MM.1S (cell line): ENCODE measurements around the gene RTF1.

ENCODE experiments used
- DNase-seq: peaks from one replicate; pipeline ENCODE4 v3.0.0-alpha.2; 2015
- H2AFZ ChIP-seq: fragments of 300-600 bp; sonication (generic); 2 replicates; pipeline ENCODE4 v1.6.0; 2016; ENCODE audit warnings: antibody characterized with exemption, low read length
- H3F3A ChIP-seq: fragments of 300-600 bp; sonication (generic); 2 replicates; pipeline ENCODE4 v1.6.1; 2016; ENCODE audit warnings: mild to moderate bottlenecking, antibody characterized with exemption, low read length, moderate library complexity, mixed read lengths; ENCODE audit not compliant: insufficient read depth
- H3K27ac ChIP-seq: fragments of 300-600 bp; sonication (generic); 2 replicates; pipeline ENCODE4 v1.5.1; 2016; ENCODE audit warnings: mild to moderate bottlenecking, low read length
- H3K27me3 ChIP-seq: fragments of 300-600 bp; sonication (generic); replicated peaks from 2 replicates; pipeline ENCODE4 v1.6.0; 2016; ENCODE audit warnings: low read length; ENCODE audit not compliant: insufficient read depth
- H3K36me3 ChIP-seq: fragments of 300-600 bp; sonication (generic); replicated peaks from 2 replicates; pipeline ENCODE4 v1.6.1; 2016; ENCODE audit warnings: mild to moderate bottlenecking, low read length, mixed read lengths; ENCODE audit not compliant: insufficient read depth
- H3K4me1 ChIP-seq: fragments of 300-600 bp; sonication (generic); 2 replicates; pipeline ENCODE4 v1.6.1; 2016; ENCODE audit warnings: low read length, mixed read lengths
- H3K4me2 ChIP-seq: fragments of 300-600 bp; sonication (generic); 2 replicates; pipeline ENCODE4 v1.6.0; 2016; ENCODE audit warnings: low read depth, low read length
- H3K4me3 ChIP-seq: fragments of 300-600 bp; sonication (generic); 2 replicates; pipeline ENCODE4 v1.5.1; 2016; ENCODE audit warnings: low read length, mixed read lengths
- H3K79me2 ChIP-seq: fragments of 300-600 bp; sonication (generic); 2 replicates; pipeline ENCODE4 v1.6.1; 2016; ENCODE audit warnings: mixed run types, low read length, mixed read lengths
- H3K9ac ChIP-seq: fragments of 300-600 bp; sonication (generic); 2 replicates; pipeline ENCODE4 v1.6.1; 2016; ENCODE audit warnings: low read length, mixed read lengths
- H3K9me2 ChIP-seq: fragments of 300-600 bp; sonication (generic); replicated peaks from 2 replicates; pipeline ENCODE4 v1.6.1; 2016; ENCODE audit warnings: mild to moderate bottlenecking, low read length, mixed read lengths; ENCODE audit not compliant: insufficient read depth
- H3K9me3 ChIP-seq: fragments of 300-600 bp; sonication (generic); replicated peaks from 2 replicates; pipeline ENCODE4 v1.6.1; 2016; ENCODE audit warnings: mild to moderate bottlenecking, low read length, mixed read lengths; ENCODE audit not compliant: insufficient read depth
- H4K20me1 ChIP-seq: fragments of 300-600 bp; sonication (generic); 2 replicates; pipeline ENCODE4 v1.6.1; 2016; ENCODE audit warnings: mild to moderate bottlenecking, low read length, moderate library complexity, mixed read lengths; ENCODE audit not compliant: insufficient read depth
- EZH2 ChIP-seq: fragments of 300-600 bp; sonication (generic); optimal IDR thresholded peaks from 2 replicates; pipeline ENCODE3; 2017; ENCODE audit warnings: low read depth, mild to moderate bottlenecking, antibody characterized with exemption, low read length, mixed read lengths
- EZH2phosphoT487 ChIP-seq: fragments of 300-600 bp; sonication (generic); IDR thresholded peaks from 2 replicates; pipeline ENCODE4 v1.6.1; 2018; ENCODE audit warnings: antibody characterized with exemption, low read length
- TF ChIP-seq, protein P1 (sequence below): fragments of 300-600 bp; sonication (generic); IDR thresholded peaks from 2 replicates; pipeline ENCODE4 v1.5.1; 2016; ENCODE audit warnings: antibody characterized with exemption, low read length, mixed read lengths

The RTF1 gene

GRCh38 chr15:41512512-41512939 lies 95.6 kb downstream of the RTF1 start:
- Histone ChIP-seq H4K20me1 (no peaks in the 10 kb centered on the region), H3K27ac (no peak overlapping the region), H3K79me2 (no peaks in the 10 kb centered on the region), H3K4me1 (no peaks in the 10 kb centered on the region), H3K27me3 (peaks cover 12% of the 10 kb centered on the region), H2AFZ (no peak overlapping the region), H3K9me3 (no peaks in the 10 kb centered on the region), H3K36me3 (no peaks in the 10 kb centered on the region), H3K4me3 (peak overlapping the region; percentile 36), H3K4me2 (peak overlapping the region; percentile 83), H3K9me2 (no peaks in the 10 kb centered on the region), H3K9ac (no peak overlapping the region), H3F3A (no peaks in the 10 kb centered on the region)
- DNase-seq: no peak
- TF ChIP-seq EZH2phosphoT487: no peak
- TF ChIP-seq, protein P1, sequence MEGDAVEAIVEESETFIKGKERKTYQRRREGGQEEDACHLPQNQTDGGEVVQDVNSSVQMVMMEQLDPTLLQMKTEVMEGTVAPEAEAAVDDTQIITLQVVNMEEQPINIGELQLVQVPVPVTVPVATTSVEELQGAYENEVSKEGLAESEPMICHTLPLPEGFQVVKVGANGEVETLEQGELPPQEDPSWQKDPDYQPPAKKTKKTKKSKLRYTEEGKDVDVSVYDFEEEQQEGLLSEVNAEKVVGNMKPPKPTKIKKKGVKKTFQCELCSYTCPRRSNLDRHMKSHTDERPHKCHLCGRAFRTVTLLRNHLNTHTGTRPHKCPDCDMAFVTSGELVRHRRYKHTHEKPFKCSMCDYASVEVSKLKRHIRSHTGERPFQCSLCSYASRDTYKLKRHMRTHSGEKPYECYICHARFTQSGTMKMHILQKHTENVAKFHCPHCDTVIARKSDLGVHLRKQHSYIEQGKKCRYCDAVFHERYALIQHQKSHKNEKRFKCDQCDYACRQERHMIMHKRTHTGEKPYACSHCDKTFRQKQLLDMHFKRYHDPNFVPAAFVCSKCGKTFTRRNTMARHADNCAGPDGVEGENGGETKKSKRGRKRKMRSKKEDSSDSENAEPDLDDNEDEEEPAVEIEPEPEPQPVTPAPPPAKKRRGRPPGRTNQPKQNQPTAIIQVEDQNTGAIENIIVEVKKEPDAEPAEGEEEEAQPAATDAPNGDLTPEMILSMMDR: no peak

- Histone ChIP-seq H3K36me3 (no peaks in the 10 kb centered on the region), H4K20me1 (no peaks in the 10 kb centered on the region), H3K9ac (no peak overlapping the region), H3K27me3 (peaks cover 12% of the 10 kb centered on the region), H3K4me2 (peak overlapping the region; percentile 83), H3F3A (no peaks in the 10 kb centered on the region), H3K79me2 (no peaks in the 10 kb centered on the region), H3K27ac (no peak overlapping the region), H2AFZ (no peak overlapping the region), H3K4me3 (peak overlapping the region; percentile 36), H3K4me1 (no peaks in the 10 kb centered on the region), H3K9me3 (no peaks in the 10 kb centered on the region), H3K9me2 (no peaks in the 10 kb centered on the region)
- DNase-seq: no peak
- TF ChIP-seq, protein P1: no peak
These were observed 96.1 kb downstream of the RTF1 start for GRCh38 chr15:41512940-41513505.

DNA sequence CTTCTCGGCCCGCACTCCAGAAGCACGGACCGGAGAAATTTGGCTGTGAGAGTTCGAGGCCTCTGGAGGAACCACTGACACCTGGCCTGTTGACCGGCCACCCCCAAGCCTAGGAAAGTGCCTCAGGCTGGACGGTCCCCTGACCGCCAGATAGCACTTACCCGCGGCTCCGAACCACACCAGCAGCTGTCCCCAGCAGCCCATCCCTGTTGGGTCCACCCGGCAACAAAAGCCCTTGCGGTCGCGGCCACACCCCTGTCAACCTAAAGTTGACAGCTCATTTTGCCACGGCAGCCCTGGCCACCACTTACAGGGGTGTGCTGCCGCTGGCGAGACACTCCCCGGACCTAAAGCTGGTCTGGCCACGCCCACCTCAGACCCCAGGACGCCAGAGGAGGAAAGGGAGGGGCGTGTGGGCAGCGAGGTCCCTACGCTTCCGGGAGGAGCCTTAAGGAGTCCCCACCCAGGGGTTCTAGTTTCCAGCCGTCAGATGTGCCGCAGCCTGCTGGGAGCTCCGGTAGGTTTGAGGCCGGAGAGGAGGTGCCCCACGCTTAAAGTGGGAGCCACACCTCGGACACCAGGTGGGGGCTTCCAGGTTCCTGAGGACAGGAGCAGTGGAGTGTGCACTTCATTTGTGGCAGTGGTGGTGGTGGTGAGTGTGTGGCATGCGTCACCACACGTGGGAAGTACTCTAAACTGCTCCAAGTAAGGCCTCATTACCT lies 96.8 kb downstream of the RTF1 start, which contains the start of gene LTK:
Gene LTK, minus strand, starts transcription at position 322 of the 722 bp plus-strand sequence. Its CDS starts 118 bp downstream, at position 204.
- Histone ChIP-seq H2AFZ (no peak within 1 kb of the TSS), H3K27ac (no peak within 1 kb of the TSS)
- DNase-seq: no peak

More for the DNA sequence above, 96.8 kb downstream of the RTF1 start, which contains the start of gene LTK:
- Histone ChIP-seq H3K36me3 (no peaks in the 10 kb centered on the region), H3K79me2 (no peaks in the 10 kb centered on the region), H3F3A (no peaks in the 10 kb centered on the region), H3K4me1 (no peaks in the 10 kb centered on the region), H3K9me3 (no peaks in the 10 kb centered on the region), H4K20me1 (no peaks in the 10 kb centered on the region), H3K9ac (no peak within 1 kb of the TSS), H3K9me2 (no peaks in the 10 kb centered on the region), H3K27me3 (peaks cover 12% of the 10 kb centered on the region), H3K4me2 (peak within 1 kb of the TSS; percentile 83), H3K4me3 (peak within 1 kb of the TSS; percentile 36)
- TF ChIP-seq EZH2phosphoT487 (no peak), EZH2 (no peak)
- TF ChIP-seq, protein P1: no peak
